Right atrium auricular region (tissue), 2 donors: ENCODE results near the gene MPIG6B. TPM values are rescaled to one million over a fixed set of nuclear protein-coding genes. Genes with fewer than 3 reads are reported as not detected.

Experiments used
- DNase-seq: peaks from one replicate; pipeline ENCODE4 v3.0.0-alpha.2; 2019; ENCODE audit warnings: low spot score
- H3K27ac ChIP-seq, 2 donors: fragments of 200-600 bp; sonication (generic); 1 replicate in 1 of 2; 2 replicates in 1 of 2; pipeline ENCODE4 v1.5.1; 2016 to 2019
- H3K27me3 ChIP-seq, 2 donors: fragments of 200-600 bp; sonication (generic); one replicate each; pipeline versions ENCODE4 v1.5.1 to v1.6.0; 2017 to 2019
- H3K36me3 ChIP-seq: fragments of 200-600 bp; sonication (generic); one replicate; pipeline ENCODE4 v1.5.1; 2016
- H3K4me1 ChIP-seq, 2 donors: fragments of 200-600 bp; sonication (generic); one replicate each; pipeline versions ENCODE4 v1.5.1 to v1.6.0; 2017 to 2019
- H3K4me3 ChIP-seq, 2 donors: fragments of 200-600 bp; sonication (generic); 1 replicate in 1 of 2; 2 replicates in 1 of 2; pipeline ENCODE4 v1.5.1; 2017 to 2019; ENCODE audit warnings: mild to moderate bottlenecking in 1 of 2, moderate library complexity in 1 of 2
- H3K9me3 ChIP-seq, 2 donors: fragments of 200-600 bp; sonication (generic); one replicate each; pipeline ENCODE4 v1.5.1; 2019
- CTCF ChIP-seq, 2 donors: fragments of 200-600 bp; sonication (generic); IDR thresholded peaks; one replicate each; pipeline ENCODE4 v1.5.1; 2019; ENCODE audit warnings: antibody characterized with exemption in 2 of 2
- total RNA-seq, 2 donors: library from RNA; depleted of rRNA; stranded (reverse); fragments of >200 nt; gene quantifications; one replicate each; pipeline ENCODE4 v1.1.0, GENCODE V29; 2016

MPIG6B gene
- total RNA-seq, 2 donors from 2014 or later: 0.55 TPM; not detected in 1

- Histone ChIP-seq H3K4me3 (no peak overlapping the region), H3K36me3 (no peaks in the 10 kb centered on the region), H3K4me1 (no peaks in the 10 kb centered on the region), H3K27ac (no peak overlapping the region), H3K9me3 (no peaks in the 10 kb centered on the region), H3K27me3 (no peaks in the 10 kb centered on the region)
- TF ChIP-seq CTCF (IDR thresholded peaks at IDR 0.05): no peak
- no peak for DNase-seq
Observed at GRCh38 chr6:31713991-31714684, 9.0 kb upstream of the MPIG6B start.

GRCh38 chr6:31715022-31715958 is 7.9 kb upstream of the MPIG6B start, which contains the start of gene LY6G6D:
LY6G6D (plus strand) TSS chr6:31715348; CDS start chr6:31715356, 8 bp downstream.
- no peak for TF ChIP-seq CTCF (IDR thresholded peaks at IDR 0.05)
- Histone ChIP-seq H3K4me3 (no peak within 1 kb of the TSS), H3K27me3 (no peaks in the 10 kb centered on the region), H3K27ac (no peak within 1 kb of the TSS), H3K9me3 (no peaks in the 10 kb centered on the region), H3K36me3 (no peaks in the 10 kb centered on the region), H3K4me1 (no peaks in the 10 kb centered on the region)
- DNase-seq: no peak

GRCh38 chr6:31717499-31718222 is 5.5 kb upstream of the MPIG6B start:
- H3K4me3 ChIP-seq: no peak overlapping the region
- H3K27ac ChIP-seq: no peak overlapping the region
- no peaks in the 10 kb centered on the region for H3K36me3 ChIP-seq
- TF ChIP-seq CTCF (IDR thresholded peaks at IDR 0.05): no peak
- DNase-seq: no peak
- no peaks in the 10 kb centered on the region for H3K27me3 ChIP-seq
- H3K9me3 ChIP-seq: no peaks in the 10 kb centered on the region
- H3K4me1 ChIP-seq: no peaks in the 10 kb centered on the region

- Histone ChIP-seq H3K9me3 (no peaks in the 10 kb centered on the region), H3K4me3 (no peak overlapping the region), H3K27me3 (no peaks in the 10 kb centered on the region), H3K4me1 (no peaks in the 10 kb centered on the region), H3K27ac (no peak overlapping the region), H3K36me3 (no peaks in the 10 kb centered on the region)
- no peak for DNase-seq
- no peak for TF ChIP-seq CTCF (IDR thresholded peaks at IDR 0.05)
Observed at GRCh38 chr6:31718265-31718664, 4.9 kb upstream of the MPIG6B start.

GRCh38 chr6:31719001-31719400 is 4.2 kb upstream of the MPIG6B start:
- Histone ChIP-seq H3K4me1 (no peaks in the 10 kb centered on the region), H3K27ac (no peak overlapping the region), H3K27me3 (no peaks in the 10 kb centered on the region), H3K9me3 (no peaks in the 10 kb centered on the region), H3K36me3 (no peaks in the 10 kb centered on the region), H3K4me3 (no peak overlapping the region)
- TF ChIP-seq CTCF (IDR thresholded peaks at IDR 0.05): no peak
- DNase-seq: no peak
